Cardiac muscle cell (in vitro differentiated cells and primary cell): ENCODE data around the gene ARHGDIA. TPM values are rescaled to one million over a fixed set of nuclear protein-coding genes. Genes with fewer than 3 reads are reported as not detected.

ENCODE experiments used
- DNase-seq, 2 donors: peaks; one replicate each; pipeline versions ENCODE4 v3.0.0 to v3.0.0-alpha.2; 2010 to 2017; ENCODE audit warnings: low read depth in 1 of 2, low spot score in 1 of 2
- H3K27ac ChIP-seq: fragments of 200-600 bp; sonication (generic); 2 replicates; pipeline ENCODE4 v1.5.1; 2016
- H3K27me3 ChIP-seq: fragments of 200-600 bp; sonication (generic); 2 replicates; pipeline ENCODE4 v1.6.0; 2016; ENCODE audit warnings: control low read depth
- H3K36me3 ChIP-seq: fragments of 200-600 bp; sonication (generic); 2 replicates; pipeline ENCODE4 v1.5.1; 2016; ENCODE audit warnings: control low read depth
- H3K4me1 ChIP-seq: fragments of 200-600 bp; sonication (generic); 2 replicates; pipeline ENCODE4 v1.8.1; 2017; ENCODE audit warnings: low read depth, mild to moderate bottlenecking, mixed run types
- H3K4me3 ChIP-seq: fragments of 200-600 bp; sonication (generic); 2 replicates; pipeline ENCODE4 v1.5.1; 2016; ENCODE audit warnings: mild to moderate bottlenecking
- H3K9me3 ChIP-seq: fragments of 200-600 bp; sonication (generic); 2 replicates; pipeline ENCODE4 v1.5.1; 2017; ENCODE audit warnings: low read depth, mild to moderate bottlenecking, control low read depth
- polyA plus RNA-seq: library from polyadenylated mRNA; unstranded; fragments of >200 nt; fragmentation: Nextera tagmentation; extraction: Ambion mirVana; gene quantifications from 2 replicates; pipeline ENCODE4 v1.2.1, GENCODE V29; 2016
- total RNA-seq: library from RNA; depleted of rRNA; stranded (reverse); fragments of >200 nt; gene quantifications from 2 replicates; pipeline ENCODE4 v1.2.3, GENCODE V29; 2016
- TF ChIP-seq, protein P1 (sequence below): IDR thresholded peaks from 2 replicates; pipeline ENCODE4 v1.5.1; 2012; ENCODE audit warnings: low read depth, mild to moderate bottlenecking, low read length

The ARHGDIA gene
- total and polyA plus RNA-seq, 2 experiments from 2014 or later = 101 to 163 TPM

DNA sequence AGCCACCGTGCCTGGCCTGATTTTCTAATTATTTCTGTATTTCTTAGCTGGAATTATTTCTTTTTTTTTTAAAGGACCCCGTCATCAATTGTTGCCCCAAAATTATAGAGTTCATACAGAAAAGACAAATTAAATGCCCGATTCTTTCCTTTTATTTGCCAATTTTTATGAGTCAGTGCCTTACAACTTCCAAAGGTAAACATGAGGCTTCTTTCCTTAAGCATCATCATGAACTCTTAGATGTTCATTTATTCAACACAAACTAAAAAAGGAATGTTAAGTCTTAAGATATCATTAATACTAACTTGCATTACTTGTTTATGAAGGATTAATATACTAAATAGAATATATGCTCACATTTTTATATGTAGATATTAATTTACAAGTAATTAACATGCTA lies 7.2 kb upstream of the ARHGDIA start:
- H3K27me3 ChIP-seq = no peaks in the 10 kb centered on the region

DNA sequence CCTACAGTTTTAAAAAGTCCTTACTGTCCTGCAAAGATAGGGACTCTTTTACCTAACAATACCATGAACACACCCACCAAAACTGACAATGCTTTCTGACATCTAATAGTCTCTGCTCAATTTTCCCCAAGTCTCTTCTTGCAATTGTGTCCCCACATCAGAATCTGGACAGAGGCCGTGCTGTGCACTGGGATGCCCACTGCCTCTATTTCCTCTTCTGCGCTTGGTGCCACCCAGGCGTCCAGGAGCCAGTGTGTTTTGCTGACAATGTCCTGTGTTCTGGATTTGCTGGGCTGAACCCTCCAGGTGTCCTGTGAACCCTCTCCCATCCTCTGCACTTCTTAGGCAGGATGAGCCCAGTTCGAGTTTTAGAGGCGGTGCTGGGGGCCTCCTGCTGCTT lies 6.4 kb upstream of the ARHGDIA start:
- Histone ChIP-seq H3K27me3 (no peaks in the 10 kb centered on the region), H3K4me3 (no peak overlapping the region), H3K27ac (no peak overlapping the region), H3K9me3 (no peaks in the 10 kb centered on the region), H3K4me1 (no peaks in the 10 kb centered on the region), H3K36me3 (peaks cover 6% of the 10 kb centered on the region)
- no peak for DNase-seq
- TF ChIP-seq, protein P1, sequence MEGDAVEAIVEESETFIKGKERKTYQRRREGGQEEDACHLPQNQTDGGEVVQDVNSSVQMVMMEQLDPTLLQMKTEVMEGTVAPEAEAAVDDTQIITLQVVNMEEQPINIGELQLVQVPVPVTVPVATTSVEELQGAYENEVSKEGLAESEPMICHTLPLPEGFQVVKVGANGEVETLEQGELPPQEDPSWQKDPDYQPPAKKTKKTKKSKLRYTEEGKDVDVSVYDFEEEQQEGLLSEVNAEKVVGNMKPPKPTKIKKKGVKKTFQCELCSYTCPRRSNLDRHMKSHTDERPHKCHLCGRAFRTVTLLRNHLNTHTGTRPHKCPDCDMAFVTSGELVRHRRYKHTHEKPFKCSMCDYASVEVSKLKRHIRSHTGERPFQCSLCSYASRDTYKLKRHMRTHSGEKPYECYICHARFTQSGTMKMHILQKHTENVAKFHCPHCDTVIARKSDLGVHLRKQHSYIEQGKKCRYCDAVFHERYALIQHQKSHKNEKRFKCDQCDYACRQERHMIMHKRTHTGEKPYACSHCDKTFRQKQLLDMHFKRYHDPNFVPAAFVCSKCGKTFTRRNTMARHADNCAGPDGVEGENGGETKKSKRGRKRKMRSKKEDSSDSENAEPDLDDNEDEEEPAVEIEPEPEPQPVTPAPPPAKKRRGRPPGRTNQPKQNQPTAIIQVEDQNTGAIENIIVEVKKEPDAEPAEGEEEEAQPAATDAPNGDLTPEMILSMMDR = no peak

More for the DNA sequence above, 7.2 kb upstream of the ARHGDIA start:
- Histone ChIP-seq H3K9me3 (no peaks in the 10 kb centered on the region), H3K27ac (no peak overlapping the region), H3K4me3 (no peak overlapping the region), H3K36me3 (peaks cover 6% of the 10 kb centered on the region), H3K4me1 (no peaks in the 10 kb centered on the region)
- TF ChIP-seq, protein P1 = no peak
- no peak for DNase-seq

DNA sequence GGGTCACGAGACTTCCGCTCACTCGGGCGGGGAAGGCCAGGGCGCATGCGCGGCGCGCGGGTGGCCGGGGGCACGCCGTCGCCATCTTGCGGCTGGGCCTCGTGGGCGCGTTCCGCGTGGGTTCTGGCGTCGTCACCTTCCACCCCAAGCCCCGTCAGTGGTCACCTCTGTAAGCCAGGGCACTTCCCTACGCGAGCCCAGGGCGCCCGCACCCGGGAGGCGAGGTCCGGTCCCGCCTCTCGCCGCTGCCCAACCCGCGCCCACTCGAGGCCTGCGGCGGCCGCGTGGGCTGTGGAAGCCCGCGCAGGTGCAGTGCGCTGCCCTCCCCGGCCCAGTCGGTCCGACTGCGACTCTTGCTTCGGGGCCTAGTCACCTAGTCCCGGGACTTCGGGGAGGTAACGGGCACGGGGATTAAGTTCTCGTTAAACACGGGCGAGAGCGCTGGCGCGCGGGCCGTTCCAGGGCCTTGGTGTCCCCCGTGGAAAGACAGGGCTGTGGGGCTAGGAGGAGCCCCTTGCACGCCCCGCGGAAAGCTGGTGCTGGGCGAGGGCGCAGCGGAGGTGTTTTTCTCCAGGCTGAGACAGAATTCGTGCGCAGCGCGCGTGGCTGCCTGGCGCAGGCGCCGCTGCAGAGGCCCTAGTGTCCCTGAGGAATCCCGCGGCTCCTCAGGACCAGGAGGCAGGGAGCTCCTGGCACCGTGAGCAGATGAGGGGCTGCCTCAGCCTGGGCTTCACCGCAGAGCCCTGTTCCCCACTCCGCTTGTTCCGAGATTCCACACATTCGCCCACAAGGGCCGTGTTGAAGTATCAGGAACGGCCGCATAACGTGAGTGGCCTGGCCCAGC lies 472 bp upstream of the ARHGDIA start:
- TF ChIP-seq, protein P1 = peak; percentile 34
- DNase-seq = peak; percentile 69 to 92
- Histone ChIP-seq H3K4me1 (peaks cover 39% of the 10 kb centered on the region), H3K27ac (peak overlapping the region; percentile 96), H3K9me3 (no peaks in the 10 kb centered on the region), H3K27me3 (no peaks in the 10 kb centered on the region), H3K4me3 (peak overlapping the region; percentile 79), H3K36me3 (no peaks in the 10 kb centered on the region)

DNA sequence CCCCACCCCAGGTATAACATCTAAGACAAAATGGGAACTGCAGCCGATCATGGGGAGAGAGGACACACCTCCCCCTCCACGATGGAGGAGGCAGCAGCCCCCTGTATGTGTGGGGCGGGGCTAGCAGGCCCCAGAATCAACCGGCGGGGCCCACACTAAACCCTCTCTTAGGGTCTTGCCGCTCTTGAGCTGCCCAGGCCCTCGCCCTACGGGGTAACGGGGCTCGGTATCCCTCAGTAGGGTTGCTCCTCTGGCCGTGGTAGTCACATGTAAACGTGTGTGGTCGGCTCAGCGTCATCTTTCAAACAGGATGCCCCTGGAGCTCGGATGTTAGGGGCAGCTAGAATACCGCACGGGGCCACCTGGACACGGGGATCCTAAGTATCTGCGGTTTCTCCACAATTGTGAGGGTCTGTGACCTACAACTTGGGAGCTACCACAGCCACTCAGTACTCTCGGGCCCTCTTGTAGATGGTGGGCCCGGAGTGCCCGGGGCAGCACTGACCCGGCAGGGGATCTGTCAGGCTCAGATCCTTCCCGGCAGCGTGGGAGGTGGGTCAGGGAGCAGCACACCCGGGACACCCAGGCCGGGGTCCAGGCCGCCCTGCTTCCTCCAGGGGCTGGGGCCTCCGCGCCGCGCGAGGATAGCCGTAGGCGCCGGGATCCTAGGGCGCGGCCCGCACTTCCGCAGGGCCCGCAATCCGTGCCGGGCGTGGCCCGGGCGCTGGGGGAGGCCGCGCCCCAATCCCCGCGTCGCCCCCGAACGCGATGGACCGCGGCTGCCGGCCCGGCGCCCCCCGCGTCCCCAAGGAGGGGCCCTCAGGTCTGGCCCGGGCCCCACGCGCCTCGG lies 781 bp downstream of the ARHGDIA start:
- Histone ChIP-seq H3K27me3 (no peaks in the 10 kb centered on the region), H3K27ac (peak overlapping the region; percentile 96), H3K9me3 (no peaks in the 10 kb centered on the region), H3K36me3 (no peaks in the 10 kb centered on the region), H3K4me1 (peaks cover 44% of the 10 kb centered on the region), H3K4me3 (peak overlapping the region; percentile 79)
- TF ChIP-seq, protein P1 = no peak
- DNase-seq = peak; percentile 39 to 58

DNA sequence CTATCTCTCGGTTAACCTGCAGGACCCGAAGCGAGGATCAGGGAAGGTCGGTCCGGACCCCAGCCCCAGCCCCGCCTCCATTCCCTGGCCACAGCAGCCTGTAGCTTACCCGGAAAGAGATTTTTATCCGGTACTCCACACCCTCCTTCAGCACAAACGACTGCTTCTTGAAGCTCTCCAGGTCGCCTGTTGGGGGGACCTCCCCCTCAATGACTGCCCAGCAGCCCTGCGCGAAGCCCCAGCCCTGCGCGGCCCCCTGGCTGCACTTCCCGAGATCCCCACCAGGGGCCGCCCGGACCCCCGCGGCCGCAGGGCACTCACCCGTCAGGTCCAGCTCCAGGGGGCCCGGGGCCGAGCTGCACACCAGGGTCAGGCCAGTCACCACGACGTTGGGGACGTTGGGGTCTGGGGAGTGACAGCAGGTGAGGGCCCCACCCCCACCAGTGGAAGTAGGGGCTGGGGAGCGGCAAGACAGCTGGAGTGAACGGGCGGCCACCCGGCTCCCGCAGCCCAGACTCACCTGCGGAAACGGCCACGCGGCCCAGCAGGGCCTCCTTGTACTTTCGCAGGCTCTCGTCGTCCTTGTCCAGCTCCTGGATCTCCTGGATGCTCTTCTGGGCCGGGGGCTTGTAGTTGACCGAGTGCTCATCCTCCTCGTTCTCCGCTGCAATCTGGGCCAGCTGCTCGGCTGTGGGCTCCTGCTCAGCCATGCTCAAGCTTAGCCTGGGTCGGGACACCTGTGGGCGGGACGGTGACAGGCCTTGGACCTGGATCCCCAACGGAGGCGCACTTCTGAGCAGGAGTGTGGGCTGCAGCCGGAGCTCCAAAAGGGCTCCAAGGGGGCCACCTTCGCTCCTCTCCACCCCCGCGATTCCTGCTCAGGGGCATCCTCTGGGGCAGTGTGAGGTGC lies 1.7 kb downstream of the ARHGDIA start:
- no peaks in the 10 kb centered on the region for H3K27me3 ChIP-seq
- H3K36me3 ChIP-seq = no peaks in the 10 kb centered on the region
- H3K27ac ChIP-seq = peak overlapping the region; percentile 96
- no peaks in the 10 kb centered on the region for H3K9me3 ChIP-seq
- TF ChIP-seq, protein P1 = peak; percentile 82
- DNase-seq = peak; percentile 50 to 72
- peak overlapping the region; percentile 79 for H3K4me3 ChIP-seq
- peaks cover 44% of the 10 kb centered on the region for H3K4me1 ChIP-seq
